Measurements from ENCODE around the gene DUS1L.

The DUS1L gene

GRCh38 chr17:82053130-82053529 lies 12.5 kb downstream of the DUS1L start:
- Histone ChIP-seq H3K9me3 (ENCODE audit: control insufficient read depth, low read length) (no peaks in the 10 kb centered on the region), H3K4me3 (ENCODE audit: insufficient read depth, low read depth, low read length) (peak overlapping the region; percentile 62), H3K27me3 (ENCODE audit: control insufficient read depth, insufficient read depth, low read length, poor library complexity, severe bottlenecking) (no peaks in the 10 kb centered on the region), H3K4me1 (ENCODE audit: control insufficient read depth, insufficient read depth, low read length) (peaks cover 8% of the 10 kb centered on the region), H3K27ac (ENCODE audit: insufficient read depth, low read depth, low read length, poor library complexity, severe bottlenecking) (no peak overlapping the region), H3K36me3 (ENCODE audit: control insufficient read depth, insufficient read depth, low read length) (peaks cover 47% of the 10 kb centered on the region)
- WGBS, 2 experiments, result 93% methylated on average over 19 of the region's 19 CpGs

GRCh38 chr17:82052638-82053059 lies 13.0 kb downstream of the DUS1L start:
- peaks cover 42% of the 10 kb centered on the region for H3K36me3 ChIP-seq (ENCODE audit: control insufficient read depth, insufficient read depth, low read length)
- H3K4me1 ChIP-seq (ENCODE audit: control insufficient read depth, insufficient read depth, low read length), result peaks cover 8% of the 10 kb centered on the region
- no peaks in the 10 kb centered on the region for H3K27me3 ChIP-seq (ENCODE audit: control insufficient read depth, insufficient read depth, low read length, poor library complexity, severe bottlenecking)
- no peak overlapping the region for H3K27ac ChIP-seq (ENCODE audit: insufficient read depth, low read depth, low read length, poor library complexity, severe bottlenecking)
- H3K9me3 ChIP-seq (ENCODE audit: control insufficient read depth, low read length), result no peaks in the 10 kb centered on the region
- peak overlapping the region; percentile 62 for H3K4me3 ChIP-seq (ENCODE audit: insufficient read depth, low read depth, low read length)
- WGBS, 2 experiments, result 33 to 38% methylated on average over 19 of the region's 19 CpGs

GRCh38 chr17:82051776-82052637 lies 13.6 kb downstream of the DUS1L start, which contains the start of the genes GPS1 and RFNG:
Gene GPS1 (plus strand): TSS chr17:82051898. CDS start chr17:82051932, 34 bp downstream.
Gene RFNG (minus strand): TSS chr17:82051811. CDS start chr17:82051766, 45 bp downstream.
- Histone ChIP-seq H3K27ac (ENCODE audit: insufficient read depth, low read depth, low read length, poor library complexity, severe bottlenecking) (no peak within 1 kb of the TSS), H3K36me3 (ENCODE audit: control insufficient read depth, insufficient read depth, low read length) (peaks cover 36% of the 10 kb centered on the region), H3K4me1 (ENCODE audit: control insufficient read depth, insufficient read depth, low read length) (peaks cover 8% of the 10 kb centered on the region), H3K27me3 (ENCODE audit: control insufficient read depth, insufficient read depth, low read length, poor library complexity, severe bottlenecking) (no peaks in the 10 kb centered on the region), H3K9me3 (ENCODE audit: control insufficient read depth, low read length) (no peaks in the 10 kb centered on the region), H3K4me3 (ENCODE audit: insufficient read depth, low read depth, low read length) (peak within 1 kb of the TSS; percentile 62)
- 1% methylated on average over 94 of the region's 94 CpGs for WGBS, 2 experiments

GRCh38 chr17:82050761-82051641 lies 14.6 kb downstream of the DUS1L start:
- peak overlapping the region; percentile 62 for H3K4me3 ChIP-seq (ENCODE audit: insufficient read depth, low read depth, low read length)
- H3K27ac ChIP-seq (ENCODE audit: insufficient read depth, low read depth, low read length, poor library complexity, severe bottlenecking), result no peak overlapping the region
- peaks cover 8% of the 10 kb centered on the region for H3K4me1 ChIP-seq (ENCODE audit: control insufficient read depth, insufficient read depth, low read length)
- H3K36me3 ChIP-seq (ENCODE audit: control insufficient read depth, insufficient read depth, low read length), result peaks cover 26% of the 10 kb centered on the region
- WGBS, 2 experiments, result 20 to 22% methylated on average over 79 of the region's 79 CpGs
- no peaks in the 10 kb centered on the region for H3K27me3 ChIP-seq (ENCODE audit: control insufficient read depth, insufficient read depth, low read length, poor library complexity, severe bottlenecking)
- H3K9me3 ChIP-seq (ENCODE audit: control insufficient read depth, low read length), result no peaks in the 10 kb centered on the region

GRCh38 chr17:82050152-82050760 lies 15.3 kb downstream of the DUS1L start:
- H3K9me3 ChIP-seq (ENCODE audit: control insufficient read depth, low read length), result no peaks in the 10 kb centered on the region
- no peaks in the 10 kb centered on the region for H3K27me3 ChIP-seq (ENCODE audit: control insufficient read depth, insufficient read depth, low read length, poor library complexity, severe bottlenecking)
- no peak overlapping the region for H3K27ac ChIP-seq (ENCODE audit: insufficient read depth, low read depth, low read length, poor library complexity, severe bottlenecking)
- H3K4me1 ChIP-seq (ENCODE audit: control insufficient read depth, insufficient read depth, low read length), result peaks cover 8% of the 10 kb centered on the region
- peak overlapping the region; percentile 62 for H3K4me3 ChIP-seq (ENCODE audit: insufficient read depth, low read depth, low read length)
- H3K36me3 ChIP-seq (ENCODE audit: control insufficient read depth, insufficient read depth, low read length), result peaks cover 21% of the 10 kb centered on the region
- 92 to 93% methylated on average over 28 of the region's 28 CpGs for WGBS, 2 experiments

GRCh38 chr17:82049521-82049971 lies 16.1 kb downstream of the DUS1L start:
- Histone ChIP-seq H3K4me1 (ENCODE audit: control insufficient read depth, insufficient read depth, low read length) (peaks cover 8% of the 10 kb centered on the region), H3K27me3 (ENCODE audit: control insufficient read depth, insufficient read depth, low read length, poor library complexity, severe bottlenecking) (no peaks in the 10 kb centered on the region), H3K27ac (ENCODE audit: insufficient read depth, low read depth, low read length, poor library complexity, severe bottlenecking) (no peak overlapping the region), H3K36me3 (ENCODE audit: control insufficient read depth, insufficient read depth, low read length) (peaks cover 14% of the 10 kb centered on the region), H3K9me3 (ENCODE audit: control insufficient read depth, low read length) (no peaks in the 10 kb centered on the region), H3K4me3 (ENCODE audit: insufficient read depth, low read depth, low read length) (no peak overlapping the region)
- 96% methylated on average over 16 of the region's 16 CpGs for WGBS, 2 experiments

GRCh38 chr17:82049106-82049505 lies 16.5 kb downstream of the DUS1L start:
- H3K4me1 ChIP-seq (ENCODE audit: control insufficient read depth, insufficient read depth, low read length), result peaks cover 8% of the 10 kb centered on the region
- WGBS, 2 experiments, result 90 to 93% methylated on average over 8 of the region's 8 CpGs
- no peak overlapping the region for H3K4me3 ChIP-seq (ENCODE audit: insufficient read depth, low read depth, low read length)
- no peak overlapping the region for H3K27ac ChIP-seq (ENCODE audit: insufficient read depth, low read depth, low read length, poor library complexity, severe bottlenecking)
- no peaks in the 10 kb centered on the region for H3K27me3 ChIP-seq (ENCODE audit: control insufficient read depth, insufficient read depth, low read length, poor library complexity, severe bottlenecking)
- H3K9me3 ChIP-seq (ENCODE audit: control insufficient read depth, low read length), result no peaks in the 10 kb centered on the region
- H3K36me3 ChIP-seq (ENCODE audit: control insufficient read depth, insufficient read depth, low read length), result peaks cover 9% of the 10 kb centered on the region

- H3K27ac ChIP-seq (ENCODE audit: insufficient read depth, low read depth, low read length, poor library complexity, severe bottlenecking), result no peak overlapping the region
- H3K4me3 ChIP-seq (ENCODE audit: insufficient read depth, low read depth, low read length), result no peak overlapping the region
- H3K27me3 ChIP-seq (ENCODE audit: control insufficient read depth, insufficient read depth, low read length, poor library complexity, severe bottlenecking), result no peaks in the 10 kb centered on the region
- H3K4me1 ChIP-seq (ENCODE audit: control insufficient read depth, insufficient read depth, low read length), result peaks cover 8% of the 10 kb centered on the region
- H3K36me3 ChIP-seq (ENCODE audit: control insufficient read depth, insufficient read depth, low read length), result peaks cover 4% of the 10 kb centered on the region
- H3K9me3 ChIP-seq (ENCODE audit: control insufficient read depth, low read length), result no peaks in the 10 kb centered on the region
- WGBS, 2 experiments, result 92 to 95% methylated on average over 20 of the region's 20 CpGs
These were observed 17.0 kb downstream of the DUS1L start for GRCh38 chr17:82048571-82048971.

- H3K27ac ChIP-seq (ENCODE audit: insufficient read depth, low read depth, low read length, poor library complexity, severe bottlenecking), result no peak overlapping the region
- no peak overlapping the region for H3K4me3 ChIP-seq (ENCODE audit: insufficient read depth, low read depth, low read length)
- peaks cover 7% of the 10 kb centered on the region for H3K4me1 ChIP-seq (ENCODE audit: control insufficient read depth, insufficient read depth, low read length)
- no peaks in the 10 kb centered on the region for H3K27me3 ChIP-seq (ENCODE audit: control insufficient read depth, insufficient read depth, low read length, poor library complexity, severe bottlenecking)
- H3K36me3 ChIP-seq (ENCODE audit: control insufficient read depth, insufficient read depth, low read length), result peaks cover 3% of the 10 kb centered on the region
- H3K9me3 ChIP-seq (ENCODE audit: control insufficient read depth, low read length), result no peaks in the 10 kb centered on the region
- 88 to 92% methylated on average over 25 of the region's 25 CpGs for WGBS, 2 experiments
These were observed 17.6 kb downstream of the DUS1L start for GRCh38 chr17:82047914-82048570.

Data from ectodermal cell (in vitro differentiated cells).